H54 (cell line): Measurements from ENCODE around the gene MYZAP.
A peak's percentile ranks its signal among the peaks of the same experiment; 100 is the strongest.

Experiments
- DNase-seq: peaks from one replicate; pipeline ENCODE4 v3.0.0; 2011; ENCODE audit warnings: low spot score, mixed read lengths; ENCODE audit not compliant: insufficient read length
- FAIRE-seq: peaks from 3 replicates; lab custom pipeline; 2011; peaks lifted over from hg19 to GRCh38; lab: Jason Lieb, UNC
- POLR2A ChIP-seq: IDR thresholded peaks from 2 replicates; pipeline ENCODE4 v1.6.1; 2011; ENCODE audit warnings: low read depth, mild to moderate bottlenecking, low read length

The MYZAP gene

GRCh38 chr15:57591822-57592367 lies at the start of gene MYZAP:
Gene MYZAP, plus strand, starts transcription at chr15:57591904. Its CDS starts 131 bp downstream, at chr15:57592035.
- TF ChIP-seq POLR2A: no peak
- FAIRE-seq: no peak
- DNase-seq: peak; percentile 50

- FAIRE-seq: no peak
- DNase-seq: no peak
Measured at GRCh38 chr15:57542505-57542817, 49.2 kb upstream of the MYZAP start.

GRCh38 chr15:57544848-57545480 lies 46.7 kb upstream of the MYZAP start:
- no peak for FAIRE-seq
- DNase-seq: no peak
- TF ChIP-seq POLR2A: no peak

More at GRCh38 chr15:57542505-57542817, 49.2 kb upstream of the MYZAP start:
- TF ChIP-seq POLR2A: no peak

GRCh38 chr15:57545995-57546394 lies 45.7 kb upstream of the MYZAP start:
- DNase-seq: no peak
- no peak for TF ChIP-seq POLR2A
- FAIRE-seq: no peak

- DNase-seq (no peak), FAIRE-seq (no peak)
- TF ChIP-seq POLR2A: no peak
Measured at GRCh38 chr15:57547243-57547755, 44.4 kb upstream of the MYZAP start.

- no peak for FAIRE-seq
- no peak for DNase-seq
- TF ChIP-seq POLR2A: no peak
Measured at GRCh38 chr15:57548351-57548750, 43.4 kb upstream of the MYZAP start.

- FAIRE-seq (no peak), DNase-seq (no peak)
- TF ChIP-seq POLR2A: no peak
Measured at GRCh38 chr15:57548835-57549234, 42.9 kb upstream of the MYZAP start.

GRCh38 chr15:57549935-57550334 lies 41.8 kb upstream of the MYZAP start:
- TF ChIP-seq POLR2A: no peak
- FAIRE-seq: no peak
- DNase-seq: no peak

GRCh38 chr15:57550640-57551039 lies 41.1 kb upstream of the MYZAP start:
- no peak for TF ChIP-seq POLR2A
- DNase-seq (no peak), FAIRE-seq (no peak)

GRCh38 chr15:57551715-57552677 lies 39.7 kb upstream of the MYZAP start:
- FAIRE-seq (no peak), DNase-seq (peak; percentile 70)
- no peak for TF ChIP-seq POLR2A

GRCh38 chr15:57552678-57553334 lies 38.9 kb upstream of the MYZAP start:
- no peak for TF ChIP-seq POLR2A
- no peak for DNase-seq
- no peak for FAIRE-seq

- no peak for TF ChIP-seq POLR2A
- DNase-seq: no peak
- FAIRE-seq: no peak
Measured at GRCh38 chr15:57553526-57553925, 38.2 kb upstream of the MYZAP start.

- FAIRE-seq (no peak), DNase-seq (no peak)
- no peak for TF ChIP-seq POLR2A
Measured at GRCh38 chr15:57554063-57554811, 37.5 kb upstream of the MYZAP start.
